Activated B cell treated with CpG ODN at 0.5 μM for 24 hours (primary cell): ENCODE data around the gene PCNX2. TPM values are rescaled to one million over a fixed set of nuclear protein-coding genes. Genes with fewer than 3 reads are reported as not detected.

Experiments used
- ATAC-seq: fragments of 200-7000 bp; cut with Tn5 transposase; one replicate; pipeline ENCODE4 v1.10.0; 2021; ENCODE audit warnings: low read depth, mild to moderate bottlenecking, moderate library complexity
- CTCF ChIA-PET: fragments of 350-600 bp; sonication (Branson Sonifier 250); formaldehyde crosslinking; loops from one replicate; lab custom pipeline; 2021; ENCODE audit warnings: antibody characterized with exemption; lab: Charles Lee
- POLR2A ChIA-PET: fragments of 350-600 bp; sonication (Branson Sonifier 250); formaldehyde crosslinking; loops from one replicate; lab custom pipeline; 2021; ENCODE audit warnings: antibody characterized with exemption; lab: Charles Lee
- DNase-seq: peaks from one replicate; pipeline ENCODE4 v3.0.0; 2022
- H3K27ac Mint-ChIP-seq: one replicate; pipeline ENCODE4 v1.8.0; 2020; ENCODE audit warnings: mixed read lengths
- H3K27me3 Mint-ChIP-seq: one replicate; pipeline ENCODE4 v1.8.0; 2021; ENCODE audit warnings: mixed read lengths
- H3K36me3 Mint-ChIP-seq: one replicate; pipeline ENCODE4 v1.8.0; 2021; ENCODE audit warnings: low read depth, mixed read lengths
- H3K4me1 Mint-ChIP-seq: one replicate; pipeline ENCODE4 v1.8.0; 2021; ENCODE audit warnings: mixed read lengths
- H3K4me3 Mint-ChIP-seq: one replicate; pipeline ENCODE4 v1.8.0; 2020; ENCODE audit warnings: mild to moderate bottlenecking, mixed read lengths
- H3K9me3 Mint-ChIP-seq: one replicate; pipeline ENCODE4 v1.8.0; 2020; ENCODE audit warnings: mixed read lengths
- CTCF ChIP-seq: fragments of 200-600 bp; IDR thresholded peaks from one replicate; pipeline ENCODE4 v1.8.0; 2022; ENCODE audit warnings: antibody characterized with exemption, mild to moderate bottlenecking
- intact Hi-C: fragments of 100-400 bp; cut with micrococcal nuclease; formaldehyde crosslinking; loops from one replicate; pipeline ENCODE4 v1.15.1; 2024
- total RNA-seq: library from RNA; stranded (reverse); gene quantifications from 2 replicates; pipeline ENCODE4 v1.2.3, GENCODE V29; 2022

The PCNX2 gene
- total RNA-seq, 1 donor from 2014 or later, result 20.4 TPM

GRCh38 chr1:233246965-233247364 lies 48.6 kb downstream of the PCNX2 start:
- ChIA-PET CTCF (interaction anchor here (1.8 kb wide), 1 partner anchor 11 kb away, joined by 4 read pairs; no protein-coding TSS in a partner anchor), POLR2A (no interaction called here)
- Mint-ChIP-seq H3K4me1 (no peaks in the 10 kb centered on the region), H3K27ac (no peak overlapping the region), H3K9me3 (no peaks in the 10 kb centered on the region), H3K27me3 (no peaks in the 10 kb centered on the region), H3K36me3 (peaks cover 26% of the 10 kb centered on the region), H3K4me3 (no peak overlapping the region)
- intact Hi-C loops, result loop anchor here (10.0 kb wide), 1 partner anchor 1382 kb away; no protein-coding TSS in a partner anchor
- TF ChIP-seq CTCF, result no peak
- ATAC-seq (no peak), DNase-seq (no peak)

GRCh38 chr1:233245191-233245765 lies 50.2 kb downstream of the PCNX2 start:
- Mint-ChIP-seq H3K4me3 (no peak overlapping the region), H3K9me3 (no peaks in the 10 kb centered on the region), H3K27ac (no peak overlapping the region), H3K4me1 (no peaks in the 10 kb centered on the region), H3K27me3 (no peaks in the 10 kb centered on the region), H3K36me3 (peaks cover 13% of the 10 kb centered on the region)
- ATAC-seq, result no peak
- TF ChIP-seq CTCF, result no peak
- no peak for DNase-seq
- ChIA-PET CTCF (interaction anchor here (1.8 kb wide), 1 partner anchor 10 kb away, joined by 4 read pairs; no protein-coding TSS in a partner anchor), POLR2A (no interaction called here)
- intact Hi-C loops, result loop anchor here (10.0 kb wide), 1 partner anchor 1380 kb away; no protein-coding TSS in a partner anchor

GRCh38 chr1:233244183-233244582 lies 51.3 kb downstream of the PCNX2 start:
- no peak for ATAC-seq
- peaks cover 4% of the 10 kb centered on the region for H3K36me3 Mint-ChIP-seq
- intact Hi-C loops, result loop anchor here (10.0 kb wide), 1 partner anchor 1379 kb away; no protein-coding TSS in a partner anchor
- no peak for DNase-seq
- CTCF ChIA-PET, result no interaction called here
- H3K4me3 Mint-ChIP-seq, result no peak overlapping the region
- no peak overlapping the region for H3K27ac Mint-ChIP-seq
- POLR2A ChIA-PET, result no interaction called here
- no peak for TF ChIP-seq CTCF
- H3K27me3 Mint-ChIP-seq, result no peaks in the 10 kb centered on the region
- no peaks in the 10 kb centered on the region for H3K9me3 Mint-ChIP-seq
- no peaks in the 10 kb centered on the region for H3K4me1 Mint-ChIP-seq

GRCh38 chr1:233242827-233243483 lies 52.6 kb downstream of the PCNX2 start:
- ATAC-seq, result no peak
- Mint-ChIP-seq H3K4me1 (no peaks in the 10 kb centered on the region), H3K36me3 (no peaks in the 10 kb centered on the region), H3K27ac (no peak overlapping the region), H3K27me3 (no peaks in the 10 kb centered on the region), H3K9me3 (no peaks in the 10 kb centered on the region), H3K4me3 (no peak overlapping the region)
- ChIA-PET POLR2A (no interaction called here), CTCF (no interaction called here)
- TF ChIP-seq CTCF, result no peak
- intact Hi-C loops, result loop anchor here (10.0 kb wide), 1 partner anchor 1378 kb away; no protein-coding TSS in a partner anchor
- no peak for DNase-seq

GRCh38 chr1:233241759-233242158 lies 53.8 kb downstream of the PCNX2 start:
- no peaks in the 10 kb centered on the region for H3K36me3 Mint-ChIP-seq
- H3K27me3 Mint-ChIP-seq, result no peaks in the 10 kb centered on the region
- ChIA-PET POLR2A (no interaction called here), CTCF (no interaction called here)
- intact Hi-C loops, result loop anchor here (10.0 kb wide), 1 partner anchor 1377 kb away; no protein-coding TSS in a partner anchor
- H3K4me3 Mint-ChIP-seq, result no peak overlapping the region
- no peak for TF ChIP-seq CTCF
- no peaks in the 10 kb centered on the region for H3K4me1 Mint-ChIP-seq
- DNase-seq (no peak), ATAC-seq (no peak)
- no peaks in the 10 kb centered on the region for H3K9me3 Mint-ChIP-seq
- H3K27ac Mint-ChIP-seq, result no peak overlapping the region
